ENCODE data around the gene FMN1.

The FMN1 gene

GRCh38 chr15:32730677-32731654, 463.5 kb downstream of the FMN1 start:
- DNase-seq = peak in 1 of 56 donors; percentile 0

GRCh38 chr15:32729700-32730395, 464.7 kb downstream of the FMN1 start:
- no peak for DNase-seq

- no peak for DNase-seq
Measured at GRCh38 chr15:32723171-32723948, 471.2 kb downstream of the FMN1 start.

GRCh38 chr15:32722136-32722535, 472.4 kb downstream of the FMN1 start:
- DNase-seq = no peak

- no peak for DNase-seq
Measured at GRCh38 chr15:32721596-32721995, 472.9 kb downstream of the FMN1 start.

GRCh38 chr15:32718821-32719716, 475.4 kb downstream of the FMN1 start:
- peak in 8 of 56 donors; percentile 12 to 48 (median 34) for DNase-seq

- peak in 4 of 56 donors; percentile 12 to 50 (median 29) for DNase-seq
Measured at GRCh38 chr15:32718227-32718820, 476.2 kb downstream of the FMN1 start.

GRCh38 chr15:32717426-32718226, 476.9 kb downstream of the FMN1 start, which contains the start of gene GREM1:
GREM1 (plus strand) TSS chr15:32718004; CDS start chr15:32730691, 12,687 bp downstream.
- peak in 37 of 56 donors; percentile 11 to 71 (median 44) for DNase-seq

- DNase-seq = peak in 4 of 56 donors; percentile 32 to 64 (median 38)
Measured at GRCh38 chr15:32716915-32717425, 477.5 kb downstream of the FMN1 start.

- no peak for DNase-seq
Measured at GRCh38 chr15:32716216-32716914, 478.1 kb downstream of the FMN1 start.
